Measurements from ENCODE around the gene IQCB1. TPM values are rescaled to one million over a fixed set of nuclear protein-coding genes. Genes with fewer than 3 reads are reported as not detected.

Gene IQCB1
- total RNA-seq, 4 donors from 2014 or later = 13.2 to 19.6 (median 17.7) TPM

- 90 to 96% methylated on average over 4 of the region's 4 CpGs for WGBS, 2 donors
- H3K4me3 ChIP-seq (ENCODE audit: low read depth, poor library complexity, severe bottlenecking) = no peak overlapping the region
- no peak for DNase-seq (ENCODE audit: low spot score in 2 of 2)
- intact Hi-C loops (cut with DNase I; ENCODE audit: low total_unique reads) = no loop called here
- TF ChIP-seq POLR2A (IDR thresholded peaks at IDR 0.05) (no peak), CTCF (IDR thresholded peaks at IDR 0.05) (no peak)
These were observed 97.2 kb downstream of the IQCB1 start for GRCh38 chr3:121737644-121738043.

GRCh38 chr3:121736112-121736511, 98.7 kb downstream of the IQCB1 start:
- no peak for DNase-seq (ENCODE audit: low spot score in 2 of 2)
- TF ChIP-seq CTCF (IDR thresholded peaks at IDR 0.05) (no peak), POLR2A (IDR thresholded peaks at IDR 0.05) (no peak)
- H3K4me3 ChIP-seq (ENCODE audit: low read depth, poor library complexity, severe bottlenecking) = no peak overlapping the region
- intact Hi-C loops (cut with DNase I; ENCODE audit: low total_unique reads) = no loop called here
- 93 to 94% methylated on average over 3 of the region's 3 CpGs for WGBS, 2 donors

- H3K4me3 ChIP-seq (ENCODE audit: low read depth, poor library complexity, severe bottlenecking) = no peak overlapping the region
- DNase-seq (ENCODE audit: low spot score in 2 of 2) = no peak
- TF ChIP-seq POLR2A (IDR thresholded peaks at IDR 0.05) (no peak), CTCF (IDR thresholded peaks at IDR 0.05) (no peak)
- intact Hi-C loops (cut with DNase I; ENCODE audit: low total_unique reads) = no loop called here
These were observed 99.7 kb downstream of the IQCB1 start for GRCh38 chr3:121735047-121735696.

- 67 to 72% methylated on average over 8 of the region's 8 CpGs for WGBS, 2 donors
- no peak for DNase-seq (ENCODE audit: low spot score in 2 of 2)
- intact Hi-C loops (cut with DNase I; ENCODE audit: low total_unique reads) = no loop called here
- no peak overlapping the region for H3K4me3 ChIP-seq (ENCODE audit: low read depth, poor library complexity, severe bottlenecking)
- TF ChIP-seq POLR2A (IDR thresholded peaks at IDR 0.05) (no peak), CTCF (IDR thresholded peaks at IDR 0.05) (no peak)
These were observed 103.7 kb downstream of the IQCB1 start for GRCh38 chr3:121730940-121731687.

GRCh38 chr3:121724130-121724529, 110.7 kb downstream of the IQCB1 start:
- 89 to 100% methylated on average over 1 of the region's 1 CpG for WGBS, 2 donors
- no peak for DNase-seq (ENCODE audit: low spot score in 2 of 2)
- intact Hi-C loops (cut with DNase I; ENCODE audit: low total_unique reads) = no loop called here

More at GRCh38 chr3:121724130-121724529, 110.7 kb downstream of the IQCB1 start:
- TF ChIP-seq POLR2A (IDR thresholded peaks at IDR 0.05) (no peak), CTCF (IDR thresholded peaks at IDR 0.05) (no peak)
- H3K4me3 ChIP-seq (ENCODE audit: low read depth, poor library complexity, severe bottlenecking) = no peak overlapping the region

All from lower leg skin (tissue), 4 donors.